Psoas muscle (tissue), 8 donors: ENCODE results near the gene CLIP2. TPM values are rescaled to one million over a fixed set of nuclear protein-coding genes. Genes with fewer than 3 reads are reported as not detected.

Experiments used
- ATAC-seq, 4 donors: fragments of 200-7000 bp; cut with Tn5 transposase; one replicate each; pipeline ENCODE4 v1.9.1; 2020; ENCODE audit warnings: moderate library complexity in 3 of 4, mild to moderate bottlenecking in 2 of 4
- DNase-seq, 2 donors: peaks; one replicate each; pipeline ENCODE4 v3.0.0-alpha.2; 2020
- H3K27ac ChIP-seq: fragments of 200-600 bp; one replicate; pipeline ENCODE4 v1.8.0; 2022
- H3K27me3 ChIP-seq, 3 donors: fragments of 200-600 bp in 1 of 3; one replicate each; pipeline versions ENCODE4 v1.6.1 to v1.8.0; 2013 to 2022; ENCODE audit warnings: low read length in 2 of 3, mild to moderate bottlenecking in 2 of 3, moderate library complexity in 1 of 3; ENCODE audit not compliant: insufficient read depth in 3 of 3
- H3K36me3 ChIP-seq, 2 donors: fragments of 200-600 bp in 1 of 2; one replicate each; pipeline versions ENCODE4 v1.6.1 to v1.8.0; 2013 to 2022; ENCODE audit warnings: low read depth in 1 of 2, mild to moderate bottlenecking in 1 of 2, moderate library complexity in 1 of 2; ENCODE audit not compliant: insufficient read depth in 1 of 2
- H3K4me1 ChIP-seq: fragments of 200-600 bp; one replicate; pipeline ENCODE4 v1.8.0; 2022
- H3K4me3 ChIP-seq: fragments of 200-600 bp; one replicate; pipeline ENCODE4 v1.8.0; 2022; ENCODE audit warnings: mild to moderate bottlenecking
- H3K9me3 ChIP-seq: fragments of 200-600 bp; one replicate; pipeline ENCODE4 v1.8.0; 2022
- WGBS, 3 donors: extraction: QIAGEN DNeasy Blood & Tissue Kit; methylation state at CpG; one replicate each; pipeline versions ENCODE4 v1.1.6 to v1.1.7; 2013; 5-methylcytosine and 5-hydroxymethylcytosine counted together
- intact Hi-C, 2 donors: fragments of 100-400 bp; cut with DNase I; formaldehyde crosslinking; loops; one replicate each; pipeline versions ENCODE4 v1.11.0 to v1.14.2; 2022
- polyA plus RNA-seq, 3 donors: library from polyadenylated mRNA; stranded (reverse); fragments of 200-250 nt; gene quantifications; one replicate each; pipeline ENCODE4 v1.2.3, GENCODE V29; 2013
- total RNA-seq, 4 donors: library from RNA; stranded (reverse); fragmentation: NEBNext Ultra II Directional in 2 of 4; extraction: Animal tissue kit (Norgen Biotek cat#: 25700) in 2 of 4; gene quantifications; one replicate each; pipeline versions ENCODE4 v1.2.1 to v1.2.4, GENCODE V29; 2021 to 2023
- TF ChIP-seq, protein P1 (sequence below): fragments of 200-600 bp; IDR thresholded peaks from one replicate; pipeline ENCODE4 v1.8.0; 2022; ENCODE audit warnings: antibody characterized with exemption
- donor health status: healthy with polysubstance abuse.
- donor health status: DM: no; HTN: no; CAD: no; lungs with moderate emphysema.
- donor health status: Bipolar disorder and iron deficiency.
- donor health status: healthy.
- donor health status: DM: yes; HTN: yes; CAD: no.
- donor health status: DM: no; HTN: no; CAD: no.
- donor health status: DM: no; HTN: no; CAD: no.
- donor health status: DM: yes; HTN: yes; CAD: no.

The CLIP2 gene
- total and polyA plus RNA-seq, 7 donors, result 1.5 to 4.3 (median 2.2) TPM

- TF ChIP-seq, protein P1, sequence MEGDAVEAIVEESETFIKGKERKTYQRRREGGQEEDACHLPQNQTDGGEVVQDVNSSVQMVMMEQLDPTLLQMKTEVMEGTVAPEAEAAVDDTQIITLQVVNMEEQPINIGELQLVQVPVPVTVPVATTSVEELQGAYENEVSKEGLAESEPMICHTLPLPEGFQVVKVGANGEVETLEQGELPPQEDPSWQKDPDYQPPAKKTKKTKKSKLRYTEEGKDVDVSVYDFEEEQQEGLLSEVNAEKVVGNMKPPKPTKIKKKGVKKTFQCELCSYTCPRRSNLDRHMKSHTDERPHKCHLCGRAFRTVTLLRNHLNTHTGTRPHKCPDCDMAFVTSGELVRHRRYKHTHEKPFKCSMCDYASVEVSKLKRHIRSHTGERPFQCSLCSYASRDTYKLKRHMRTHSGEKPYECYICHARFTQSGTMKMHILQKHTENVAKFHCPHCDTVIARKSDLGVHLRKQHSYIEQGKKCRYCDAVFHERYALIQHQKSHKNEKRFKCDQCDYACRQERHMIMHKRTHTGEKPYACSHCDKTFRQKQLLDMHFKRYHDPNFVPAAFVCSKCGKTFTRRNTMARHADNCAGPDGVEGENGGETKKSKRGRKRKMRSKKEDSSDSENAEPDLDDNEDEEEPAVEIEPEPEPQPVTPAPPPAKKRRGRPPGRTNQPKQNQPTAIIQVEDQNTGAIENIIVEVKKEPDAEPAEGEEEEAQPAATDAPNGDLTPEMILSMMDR, result no peak
- ATAC-seq (no peak), DNase-seq (no peak)
- peaks cover 16% of the 10 kb centered on the region for H3K4me1 ChIP-seq
- H3K27me3 ChIP-seq, result peaks cover 0 to 7% (median 4%) of the 10 kb centered on the region in 3 donors
- WGBS, 3 donors, result 33 to 65% (median 47%) methylated on average over 9 of the region's 9 CpGs
- H3K36me3 ChIP-seq, result no peaks in the 10 kb centered on the region
- intact Hi-C loops, result no loop called here
- H3K9me3 ChIP-seq, result no peaks in the 10 kb centered on the region
- H3K27ac ChIP-seq, result no peak overlapping the region
- H3K4me3 ChIP-seq, result no peak overlapping the region
Observed at GRCh38 chr7:74283858-74284447, 5.3 kb upstream of the CLIP2 start.

- Histone ChIP-seq H3K27me3 (peaks cover 0 to 7% (median 4%) of the 10 kb centered on the region in 3 donors), H3K9me3 (no peaks in the 10 kb centered on the region), H3K36me3 (no peaks in the 10 kb centered on the region), H3K4me1 (peaks cover 9% of the 10 kb centered on the region), H3K4me3 (no peak overlapping the region), H3K27ac (no peak overlapping the region)
- no peak for DNase-seq
- WGBS, 3 donors, result 50 to 52% (median 52%) methylated on average over 9 of the region's 9 CpGs
- TF ChIP-seq, protein P1, result no peak
- ATAC-seq, result no peak
- intact Hi-C loops, result no loop called here
Observed at GRCh38 chr7:74284781-74285259, 4.4 kb upstream of the CLIP2 start.

- WGBS, 3 donors, result 74 to 82% (median 80%) methylated on average over 11 of the region's 11 CpGs
- H3K9me3 ChIP-seq, result no peaks in the 10 kb centered on the region
- no peak overlapping the region for H3K27ac ChIP-seq
- no peak overlapping the region for H3K4me3 ChIP-seq
- TF ChIP-seq, protein P1, result no peak
- no peak for ATAC-seq
- intact Hi-C loops, result no loop called here
- DNase-seq, result no peak
- H3K4me1 ChIP-seq, result peaks cover 4% of the 10 kb centered on the region
- H3K36me3 ChIP-seq, result no peaks in the 10 kb centered on the region
- peaks cover 0 to 7% (median 4%) of the 10 kb centered on the region in 3 donors for H3K27me3 ChIP-seq
Observed at GRCh38 chr7:74286131-74286530, 3.1 kb upstream of the CLIP2 start.

- WGBS, 3 donors, result 73 to 87% (median 80%) methylated on average over 7 of the region's 7 CpGs
- no peak for ATAC-seq
- H3K9me3 ChIP-seq, result no peaks in the 10 kb centered on the region
- no peaks in the 10 kb centered on the region for H3K36me3 ChIP-seq
- DNase-seq, result no peak
- H3K27me3 ChIP-seq, result peaks cover 0 to 7% (median 4%) of the 10 kb centered on the region in 3 donors
- peaks cover 4% of the 10 kb centered on the region for H3K4me1 ChIP-seq
- H3K27ac ChIP-seq, result no peak overlapping the region
- no peak overlapping the region for H3K4me3 ChIP-seq
- intact Hi-C loops, result loop anchor here in 1 of 2 donors (2.0 kb wide), 1 partner anchor 17 kb away; no protein-coding TSS in a partner anchor
- TF ChIP-seq, protein P1, result no peak
Observed at GRCh38 chr7:74287303-74288033, 1.7 kb upstream of the CLIP2 start.
